Panc1 (cell line): Measurements from ENCODE around the gene MRPS27. TPM values are rescaled to one million over a fixed set of nuclear protein-coding genes. Genes with fewer than 3 reads are reported as not detected.

ENCODE experiments used
- ATAC-seq: fragments of 200-7000 bp; cut with Tn5 transposase; 2 replicates; pipeline ENCODE4 v1.9.1; 2020; ENCODE audit warnings: mild to moderate bottlenecking, moderate library complexity
- BruUV-seq: library from RNA; stranded (reverse); fragments of 400-500 nt; replicated peaks from 2 replicates; lab custom pipeline; 2021; lab: Mats Ljungman, UMichigan
- CTCF ChIA-PET: fragments of 300-600 bp; sonication (Branson Sonifier 250); formaldehyde crosslinking; loops from one replicate; lab custom pipeline; 2022; ENCODE audit warnings: antibody characterized with exemption; lab: Charles Lee
- POLR2A ChIA-PET: fragments of 300-600 bp; sonication (Branson Sonifier 250); formaldehyde crosslinking; loops from one replicate; lab custom pipeline; 2022; ENCODE audit warnings: antibody characterized with exemption; lab: Charles Lee
- DNase-seq: peaks from one replicate; pipeline ENCODE4 v3.0.0-alpha.2; 2010; ENCODE audit warnings: low read depth, low spot score
- H3K27ac ChIP-seq: 2 replicates; pipeline ENCODE4 v1.5.1; 2011; ENCODE audit warnings: mild to moderate bottlenecking, low read length, inconsistent platforms
- H3K27me3 ChIP-seq: fragments of 200-500 bp; sonication (Bioruptor generic); 2 replicates; pipeline ENCODE4 v1.6.0; 2014; ENCODE audit warnings: low read length, inconsistent platforms; ENCODE audit not compliant: control insufficient read depth, insufficient read depth
- H3K36me3 ChIP-seq: fragments of 200-500 bp; sonication (Bioruptor generic); 2 replicates; pipeline ENCODE4 v1.5.1; 2014; ENCODE audit warnings: inconsistent platforms, mild to moderate bottlenecking, low read length, moderate library complexity; ENCODE audit not compliant: control insufficient read depth, insufficient read depth
- H3K4me1 ChIP-seq: 2 replicates; pipeline ENCODE4 v1.5.1; 2011; ENCODE audit warnings: inconsistent platforms, mild to moderate bottlenecking, low read length, moderate library complexity; ENCODE audit not compliant: control insufficient read depth, insufficient read depth
- H3K4me3 ChIP-seq, 2 experiments: 2 replicates each; pipeline ENCODE4 v1.5.1; 2011 to 2012; ENCODE audit warnings: low read depth in 2 of 2, low read length in 2 of 2, mild to moderate bottlenecking in 2 of 2, inconsistent platforms in 1 of 2, moderate library complexity in 1 of 2
- H3K9me3 ChIP-seq: fragments of 200-500 bp; sonication (Bioruptor generic); 2 replicates; pipeline ENCODE4 v1.5.1; 2014; ENCODE audit warnings: low read depth, mild to moderate bottlenecking, inconsistent platforms, low read length, moderate library complexity; ENCODE audit not compliant: control insufficient read depth, insufficient read depth
- POLR2AphosphoS5 ChIP-seq: IDR thresholded peaks from 2 replicates; pipeline ENCODE4 v1.6.1; 2012; ENCODE audit warnings: mild to moderate bottlenecking, low read depth, low read length, moderate library complexity
- REST ChIP-seq, 2 experiments: IDR thresholded peaks; 2 replicates each; pipeline ENCODE4 v1.6.1; 2011 to 2012; ENCODE audit warnings: low read depth in 2 of 2, control low read depth in 1 of 2, low read length in 1 of 2, mild to moderate bottlenecking in 1 of 2, moderate library complexity in 1 of 2; ENCODE audit not compliant: insufficient read depth in 1 of 2
- SIN3A ChIP-seq: IDR thresholded peaks from 2 replicates; pipeline ENCODE4 v1.6.1; 2012; ENCODE audit warnings: low read depth, mild to moderate bottlenecking, low read length, moderate library complexity, borderline replicate concordance; ENCODE audit not compliant: insufficient read depth
- TCF7L2 ChIP-seq: IDR thresholded peaks from 2 replicates; pipeline ENCODE4 v1.6.1; 2011; ENCODE audit warnings: mild to moderate bottlenecking, low read depth, low read length, inconsistent platforms
- in situ Hi-C: cut with HindIII; loops from 2 replicates; pipeline ENCODE4 v1.10.0; 2016; ENCODE audit warnings: low sequenced_read_pairs, low pct_unique_long_range_greater_than_20kb
- intact Hi-C: fragments of 100-400 bp; cut with micrococcal nuclease; formaldehyde crosslinking; loops from one replicate; pipeline ENCODE4 v1.10.0; 2022; ENCODE audit not compliant: unreplicated experiment
- total RNA-seq: library from RNA; stranded (reverse); gene quantifications from one replicate; pipeline ENCODE4 v1.2.1, GENCODE V29; 2021; ENCODE audit not compliant: unreplicated experiment
- TF ChIP-seq, protein P1 (sequence below): fragments of 450-650 bp; IDR thresholded peaks from 2 replicates; pipeline ENCODE4 v1.5.1; 2017; ENCODE audit warnings: mild to moderate bottlenecking

Gene MRPS27
- total RNA-seq, 1 experiment from 2014 or later, result 67.2 TPM

GRCh38 chr5:72286798-72287197 is 33.2 kb downstream of the MRPS27 start:
- H3K27me3 ChIP-seq, result no peaks in the 10 kb centered on the region
- DNase-seq (no peak), ATAC-seq (no peak)
- in situ Hi-C loops (no loop called here), intact Hi-C loops (no loop called here)
- CTCF ChIA-PET, result no interaction called here
- H3K9me3 ChIP-seq, result no peaks in the 10 kb centered on the region
- no peak overlapping the region for H3K4me3 ChIP-seq
- no TSS peak for BruUV-seq
- TF ChIP-seq REST (IDR thresholded peaks at IDR 0.05; ENCODE audit: insufficient read depth in 1 of 2, low read depth in 2 of 2, low read length in 1 of 2), result no peak
- TF ChIP-seq, protein P1, sequence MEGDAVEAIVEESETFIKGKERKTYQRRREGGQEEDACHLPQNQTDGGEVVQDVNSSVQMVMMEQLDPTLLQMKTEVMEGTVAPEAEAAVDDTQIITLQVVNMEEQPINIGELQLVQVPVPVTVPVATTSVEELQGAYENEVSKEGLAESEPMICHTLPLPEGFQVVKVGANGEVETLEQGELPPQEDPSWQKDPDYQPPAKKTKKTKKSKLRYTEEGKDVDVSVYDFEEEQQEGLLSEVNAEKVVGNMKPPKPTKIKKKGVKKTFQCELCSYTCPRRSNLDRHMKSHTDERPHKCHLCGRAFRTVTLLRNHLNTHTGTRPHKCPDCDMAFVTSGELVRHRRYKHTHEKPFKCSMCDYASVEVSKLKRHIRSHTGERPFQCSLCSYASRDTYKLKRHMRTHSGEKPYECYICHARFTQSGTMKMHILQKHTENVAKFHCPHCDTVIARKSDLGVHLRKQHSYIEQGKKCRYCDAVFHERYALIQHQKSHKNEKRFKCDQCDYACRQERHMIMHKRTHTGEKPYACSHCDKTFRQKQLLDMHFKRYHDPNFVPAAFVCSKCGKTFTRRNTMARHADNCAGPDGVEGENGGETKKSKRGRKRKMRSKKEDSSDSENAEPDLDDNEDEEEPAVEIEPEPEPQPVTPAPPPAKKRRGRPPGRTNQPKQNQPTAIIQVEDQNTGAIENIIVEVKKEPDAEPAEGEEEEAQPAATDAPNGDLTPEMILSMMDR, result no peak
- TF ChIP-seq POLR2AphosphoS5, result no peak
- TF ChIP-seq SIN3A, result no peak
- H3K4me1 ChIP-seq, result peaks cover 7% of the 10 kb centered on the region; the same call in 1 of the 2 replicates
- POLR2A ChIA-PET, result no interaction called here
- no peak overlapping the region for H3K27ac ChIP-seq
- H3K36me3 ChIP-seq, result peaks cover 2% of the 10 kb centered on the region; the same call in 1 of the 2 replicates

DNA sequence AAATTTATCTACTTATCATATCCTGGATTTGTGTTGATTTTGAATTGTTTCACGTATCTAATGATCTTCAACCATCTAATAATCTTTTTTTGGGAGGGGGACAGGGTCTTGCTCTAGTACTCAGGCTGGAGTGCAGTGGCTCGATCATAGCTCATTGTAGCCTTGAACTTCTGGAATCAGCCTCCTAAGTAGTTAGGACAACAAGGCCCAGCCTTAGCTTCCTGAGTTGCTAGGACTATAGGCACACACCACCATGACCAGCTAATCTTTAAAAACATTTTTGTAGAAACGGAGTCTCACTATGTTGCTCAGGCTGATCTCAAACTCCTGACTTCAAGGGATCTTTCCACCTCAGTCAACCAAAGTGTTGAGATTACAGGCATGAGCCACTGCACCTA is 34.6 kb downstream of the MRPS27 start:
- in situ Hi-C loops, result no loop called here
- H3K4me3 ChIP-seq, result no peak overlapping the region
- H3K36me3 ChIP-seq, result no peaks in the 10 kb centered on the region; the same call in 1 of the 2 replicates
- no peak overlapping the region for H3K27ac ChIP-seq
- DNase-seq, result no peak
- POLR2A ChIA-PET, result no interaction called here
- intact Hi-C loops, result no loop called here
- BruUV-seq, result no TSS peak
- H3K27me3 ChIP-seq, result no peaks in the 10 kb centered on the region
- H3K9me3 ChIP-seq, result no peaks in the 10 kb centered on the region
- H3K4me1 ChIP-seq, result peaks cover 11% of the 10 kb centered on the region; the same call in 1 of the 2 replicates
- TF ChIP-seq, protein P1, result no peak
- TF ChIP-seq SIN3A (no peak), REST (IDR thresholded peaks at IDR 0.05; ENCODE audit: insufficient read depth in 1 of 2, low read depth in 2 of 2, low read length in 1 of 2) (no peak), POLR2AphosphoS5 (no peak), TCF7L2 (no peak)
- no peak for ATAC-seq
- CTCF ChIA-PET, result no interaction called here
